SKM-1 treated with dmso at 0.1 percent for 144 hours (cell line): ENCODE data around the gene RGS4.

Source experiments
- DNase-seq: peaks from one replicate; lab custom pipeline; 2025; ENCODE audit not compliant: unreplicated experiment; lab: John Stamatoyannopoulos, UW

The RGS4 gene

GRCh38 chr1:163069142-163069541 lies at the start of gene RGS4:
TSS of gene RGS4 (plus strand) at chr1:163069361. CDS start at chr1:163069485, 124 bp downstream.
- DNase-seq, result no peak

- DNase-seq, result no peak
Observed at GRCh38 chr1:163022129-163022528, 47.0 kb upstream of the RGS4 start.

- no peak for DNase-seq
Observed at GRCh38 chr1:163027610-163028009, 41.6 kb upstream of the RGS4 start.

- DNase-seq, result no peak
Observed at GRCh38 chr1:163029901-163030300, 39.3 kb upstream of the RGS4 start.

GRCh38 chr1:163035446-163036249 lies 33.5 kb upstream of the RGS4 start:
- DNase-seq, result no peak

- DNase-seq, result no peak
Observed at GRCh38 chr1:163036671-163037070, 32.5 kb upstream of the RGS4 start.

GRCh38 chr1:163038928-163039706 lies 30.0 kb upstream of the RGS4 start:
- no peak for DNase-seq

GRCh38 chr1:163039707-163040093 lies 29.5 kb upstream of the RGS4 start:
- no peak for DNase-seq

- DNase-seq, result no peak
Observed at GRCh38 chr1:163046071-163046470, 23.1 kb upstream of the RGS4 start.

GRCh38 chr1:163047951-163048659 lies 21.1 kb upstream of the RGS4 start:
- DNase-seq, result no peak

- DNase-seq, result no peak
Observed at GRCh38 chr1:163048869-163049268, 20.3 kb upstream of the RGS4 start.

- DNase-seq, result no peak
Observed at GRCh38 chr1:163049296-163049695, 19.9 kb upstream of the RGS4 start.

- no peak for DNase-seq
Observed at GRCh38 chr1:163050496-163050895, 18.7 kb upstream of the RGS4 start.

- DNase-seq, result no peak
Observed at GRCh38 chr1:163054181-163054591, 15.0 kb upstream of the RGS4 start.

- no peak for DNase-seq
Observed at GRCh38 chr1:163055005-163055404, 14.2 kb upstream of the RGS4 start.

GRCh38 chr1:163055531-163055930 lies 13.6 kb upstream of the RGS4 start:
- no peak for DNase-seq

GRCh38 chr1:163056831-163057230 lies 12.3 kb upstream of the RGS4 start:
- no peak for DNase-seq

- no peak for DNase-seq
Observed at GRCh38 chr1:163060343-163061007, 8.7 kb upstream of the RGS4 start.

- DNase-seq, result no peak
Observed at GRCh38 chr1:163063143-163063542, 6.0 kb upstream of the RGS4 start.

- DNase-seq, result no peak
Observed at GRCh38 chr1:163063610-163064009, 5.6 kb upstream of the RGS4 start.

- no peak for DNase-seq
Observed at GRCh38 chr1:163066168-163066567, 3.0 kb upstream of the RGS4 start.
